Endothelial cell of umbilical vein (primary cell): ENCODE measurements around the gene MAST4. TPM values are rescaled to one million over a fixed set of nuclear protein-coding genes. Genes with fewer than 3 reads are reported as not detected.

Experiments used
- BruUV-seq: library from RNA; stranded (reverse); fragments of 400-500 nt; replicated peaks from 2 replicates; lab custom pipeline; 2021; lab: Mats Ljungman, UMichigan
- CTCF ChIA-PET: fragments of 300-600, 350-600 bp; sonication (Branson Sonifier 250); formaldehyde crosslinking; loops from one replicate; lab custom pipeline; 2021; ENCODE audit warnings: antibody characterized with exemption, inconsistent platforms; lab: Charles Lee
- POLR2A ChIA-PET: fragments of 300-600, 350-600 bp; sonication (Branson Sonifier 250); formaldehyde crosslinking; loops from one replicate; lab custom pipeline; 2021; ENCODE audit warnings: antibody characterized with exemption, inconsistent platforms; lab: Charles Lee
- DNase-seq: peaks from one replicate; pipeline ENCODE4 v3.0.0-alpha.2; 2011; ENCODE audit warnings: low read depth, low spot score
- FAIRE-seq: peaks from 2 replicates; lab custom pipeline; 2011; peaks lifted over from hg19 to GRCh38; lab: Jason Lieb, UNC
- H2AFZ ChIP-seq: 2 replicates; pipeline ENCODE4 v1.6.0; 2012; ENCODE audit warnings: low read depth, low read length, control low read depth, inconsistent platforms
- H3K27ac ChIP-seq: 2 replicates; pipeline ENCODE4 v1.5.1; 2011; ENCODE audit warnings: low read depth, mild to moderate bottlenecking, control low read depth, low read length, moderate library complexity; ENCODE audit not compliant: insufficient read depth
- H3K27me3 ChIP-seq, 2 experiments: 2 replicates each; pipeline versions ENCODE4 v1.6.0 to v1.6.1; 2011; ENCODE audit warnings: low read length in 2 of 2, mixed read lengths in 1 of 2; ENCODE audit not compliant: control insufficient read depth in 2 of 2, insufficient read depth in 2 of 2
- H3K36me3 ChIP-seq, 2 experiments: 2 replicates in 1 of 2; 3 replicates in 1 of 2; pipeline ENCODE4 v1.5.1; 2011; ENCODE audit warnings: low read length in 2 of 2, mild to moderate bottlenecking in 1 of 2, moderate library complexity in 1 of 2; ENCODE audit not compliant: control insufficient read depth in 2 of 2, insufficient read depth in 2 of 2; ENCODE audit errors: extremely low read depth in 1 of 2
- H3K4me1 ChIP-seq: 3 replicates; pipeline ENCODE4 v1.5.1; 2011; ENCODE audit warnings: mild to moderate bottlenecking, low read length; ENCODE audit not compliant: control insufficient read depth, insufficient read depth; ENCODE audit errors: extremely low read depth
- H3K4me2 ChIP-seq: 2 replicates; pipeline ENCODE4 v1.6.1; 2011; ENCODE audit warnings: low read length, control low read depth, mixed read lengths; ENCODE audit not compliant: insufficient read depth
- H3K4me3 ChIP-seq, 3 experiments: fragments of 200-600 bp in 1 of 3; sonication (generic), shearing (Covaris generic) in 1 of 3; replicated peaks in 1 of 3; 2 replicates each; pipeline ENCODE4 v1.5.1; 2011 to 2016; ENCODE audit warnings: control low read depth in 3 of 3, low read length in 3 of 3, mild to moderate bottlenecking in 2 of 3, inconsistent platforms in 1 of 3, low read depth in 1 of 3, moderate library complexity in 1 of 3; ENCODE audit not compliant: insufficient read depth in 1 of 3
- H3K79me2 ChIP-seq: 2 replicates; pipeline ENCODE4 v1.6.0; 2012; ENCODE audit warnings: low read length, inconsistent platforms; ENCODE audit not compliant: control insufficient read depth, insufficient read depth
- H3K9ac ChIP-seq: replicated peaks from 2 replicates; pipeline ENCODE3; 2011; ENCODE audit warnings: low read length, control low read depth; ENCODE audit not compliant: insufficient read depth; ENCODE audit errors: extremely low read depth
- H3K9me1 ChIP-seq: replicated peaks from 3 replicates; pipeline ENCODE4 v1.6.0; 2011; ENCODE audit warnings: mild to moderate bottlenecking, low read length; ENCODE audit not compliant: control insufficient read depth, insufficient read depth; ENCODE audit errors: extremely low read depth
- H3K9me3 ChIP-seq: replicated peaks from 2 replicates; pipeline ENCODE4 v1.5.1; 2012; ENCODE audit warnings: low read length, inconsistent platforms; ENCODE audit not compliant: control insufficient read depth, insufficient read depth
- H4K20me1 ChIP-seq: replicated peaks from 2 replicates; pipeline ENCODE3; 2011; ENCODE audit warnings: mild to moderate bottlenecking, low read length; ENCODE audit not compliant: control insufficient read depth, insufficient read depth; ENCODE audit errors: extremely low read depth
- CTCF ChIP-seq, 2 donors: IDR thresholded peaks; 1 replicate in 1 of 2; 2 replicates in 1 of 2; pipeline ENCODE4 v1.5.1; 2011; ENCODE audit warnings: low read length in 2 of 2, mild to moderate bottlenecking in 2 of 2, moderate library complexity in 2 of 2, control low read depth in 1 of 2, inconsistent platforms in 1 of 2, low read depth in 1 of 2; ENCODE audit not compliant: insufficient read depth in 1 of 2; ENCODE audit errors: extremely low read depth in 1 of 2
- EZH2 ChIP-seq: IDR thresholded peaks from 2 replicates; pipeline ENCODE4 v1.6.1; 2012; ENCODE audit warnings: borderline replicate concordance, low read depth, mild to moderate bottlenecking, moderate library complexity, low read length, inconsistent platforms; ENCODE audit not compliant: severe bottlenecking
- FOS ChIP-seq: IDR thresholded peaks from 2 replicates; pipeline ENCODE4 v1.6.1; 2011; ENCODE audit warnings: mild to moderate bottlenecking, low read length, moderate library complexity, borderline replicate concordance; ENCODE audit not compliant: insufficient read depth
- GATA2 ChIP-seq: IDR thresholded peaks from 2 replicates; pipeline ENCODE4 v1.7.0; 2011; ENCODE audit warnings: low read depth, mild to moderate bottlenecking, moderate library complexity, mixed read lengths, low read length; ENCODE audit not compliant: insufficient read length, insufficient read depth
- JUN ChIP-seq: IDR thresholded peaks from 2 replicates; pipeline ENCODE4 v1.6.1; 2011; ENCODE audit warnings: borderline replicate concordance, low read depth; ENCODE audit not compliant: insufficient read length, insufficient read depth
- MAX ChIP-seq: IDR thresholded peaks from 2 replicates; pipeline ENCODE4 v1.6.1; 2011; ENCODE audit not compliant: insufficient read depth, insufficient read length
- MYC ChIP-seq: IDR thresholded peaks from one replicate; pipeline ENCODE4 v1.6.1; 2011; ENCODE audit warnings: mild to moderate bottlenecking, low read depth, low read length
- POLR2A ChIP-seq: IDR thresholded peaks from 2 replicates; pipeline ENCODE4 v1.6.1; 2012; ENCODE audit warnings: low read depth, mild to moderate bottlenecking, control low read depth, low read length
- POLR2AphosphoS5 ChIP-seq: IDR thresholded peaks from 2 replicates; pipeline ENCODE4 v1.6.1; 2012; ENCODE audit warnings: low read depth, mild to moderate bottlenecking, control low read depth, low read length, moderate library complexity; ENCODE audit not compliant: insufficient read depth
- dilution Hi-C: fragments of 300-500 bp; cut with MboI; formaldehyde crosslinking; loops from one replicate; pipeline ENCODE4 v1.15.0; 2019; ENCODE audit warnings: low sequenced_read_pairs; ENCODE audit not compliant: extremely low pct_ligation_motif_present
- intact Hi-C: fragments of 100-400 bp; cut with micrococcal nuclease; formaldehyde crosslinking; loops from one replicate; pipeline ENCODE4 v1.10.0; 2022
- polyA plus RNA-seq, 4 experiments: library from polyadenylated mRNA; depleted of rRNA in 3 of 4; stranded (reverse) in 3 of 4; unstranded in 1 of 4; fragments of >200 nt; gene quantifications; 2 replicates each; pipeline versions ENCODE4 v1.2.1 to v1.2.3, GENCODE V29; 2011 to 2012; ENCODE audit warnings: missing spikeins in 1 of 4
- total RNA-seq: library from RNA; stranded (reverse); gene quantifications from 2 replicates; pipeline ENCODE4 v1.2.3, GENCODE V29; 2021

The MAST4 gene
- total and polyA plus RNA-seq, 2 donors (not counting 3 experiments of a cell fraction or from before 2014, with no cell fraction given) = 40.2 to 116 TPM

- TF ChIP-seq MYC (no peak), EZH2 (no peak), CTCF (IDR thresholded peaks at IDR 0.05; ENCODE audit: extremely low read depth in 1 of 2, insufficient read depth in 1 of 2, low read depth in 1 of 2, low read length in 2 of 2) (no peak), POLR2AphosphoS5 (no peak), GATA2 (no peak), POLR2A (no peak), JUN (no peak), FOS (no peak), MAX (no peak)
- Histone ChIP-seq H3K36me3 (no peaks in the 10 kb centered on the region), H3K9me1 (no peaks in the 10 kb centered on the region), H3K27me3 (no peaks in the 10 kb centered on the region), H3K9ac (no peak overlapping the region), H3K4me1 (peaks cover 54% of the 10 kb centered on the region), H4K20me1 (peaks cover 2% of the 10 kb centered on the region), H3K79me2 (peaks cover 73% of the 10 kb centered on the region), H3K4me3 (no peak overlapping the region), H2AFZ (no peak overlapping the region), H3K4me2 (no peak overlapping the region), H3K27ac (no peak overlapping the region), H3K9me3 (no peaks in the 10 kb centered on the region)
- POLR2A ChIA-PET = no interaction called here
- CTCF ChIA-PET = interaction anchor here (1.4 to 2.6 kb wide), 3 partner anchors 9 to 21 kb away, joined by 5 to 15 read pairs (median 5); no protein-coding TSS in a partner anchor
- DNase-seq (no peak), FAIRE-seq (no peak)
- dilution Hi-C loops = no loop called here
- intact Hi-C loops = no loop called here
- BruUV-seq = no TSS peak
Observed at GRCh38 chr5:67033880-67034651, 437.9 kb downstream of the MAST4 start.
